Measurements from ENCODE around the gene SCGB1D2. TPM values are rescaled to one million over a fixed set of nuclear protein-coding genes. Genes with fewer than 3 reads are reported as not detected.

The SCGB1D2 gene
- total RNA-seq, 4 donors from 2014 or later, result not detected

DNA sequence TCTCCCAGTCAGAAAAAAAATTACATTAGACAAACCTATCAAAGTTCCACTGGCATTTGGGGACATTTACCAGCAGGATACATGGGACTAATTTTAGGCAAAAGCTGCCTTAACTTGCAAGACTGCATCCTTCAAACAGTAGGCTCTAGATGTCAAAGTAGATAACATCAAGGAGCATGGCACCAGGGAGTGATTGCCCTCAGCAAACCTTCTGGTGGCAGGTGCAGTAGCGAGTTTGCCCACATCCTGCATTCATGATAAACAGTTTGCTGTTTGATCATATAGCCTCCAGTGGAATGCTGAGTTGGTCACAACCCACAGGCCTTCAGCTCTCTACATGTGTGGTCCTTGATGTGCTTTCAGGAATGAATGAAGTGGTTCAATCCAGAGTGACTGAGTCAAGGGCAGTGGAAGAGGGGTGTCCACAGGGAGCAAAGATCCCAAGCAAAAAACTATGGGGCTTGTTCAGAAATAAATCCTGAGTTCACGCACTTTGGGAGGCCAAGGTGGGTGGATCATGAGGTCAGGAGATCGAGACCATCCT lies 12.0 kb downstream of the SCGB1D2 start:
- H3K27me3 ChIP-seq, result no peaks in the 10 kb centered on the region
- no peak overlapping the region for H3K4me3 ChIP-seq
- TF ChIP-seq POLR2A (IDR thresholded peaks at IDR 0.05; ENCODE audit: low read depth) (no peak), EP300 (IDR thresholded peaks at IDR 0.05) (no peak), CTCF (IDR thresholded peaks at IDR 0.05) (no peak), POLR2AphosphoS5 (IDR thresholded peaks at IDR 0.05) (no peak)
- peaks cover 0 to 42% (median 41%) of the 10 kb centered on the region in 4 donors for H3K9me3 ChIP-seq
- H3K36me3 ChIP-seq, result no peaks in the 10 kb centered on the region
- H3K4me1 ChIP-seq, result no peaks in the 10 kb centered on the region
- WGBS, result 77% methylated on average over 2 of the region's 3 CpGs
- H3K27ac ChIP-seq (replicated peaks in 1 of 4), result no peak overlapping the region
- DNase-seq (ENCODE audit: extremely low spot score), result peak; percentile 64
- intact Hi-C loops (cut with DNase I), result no loop called here

DNA sequence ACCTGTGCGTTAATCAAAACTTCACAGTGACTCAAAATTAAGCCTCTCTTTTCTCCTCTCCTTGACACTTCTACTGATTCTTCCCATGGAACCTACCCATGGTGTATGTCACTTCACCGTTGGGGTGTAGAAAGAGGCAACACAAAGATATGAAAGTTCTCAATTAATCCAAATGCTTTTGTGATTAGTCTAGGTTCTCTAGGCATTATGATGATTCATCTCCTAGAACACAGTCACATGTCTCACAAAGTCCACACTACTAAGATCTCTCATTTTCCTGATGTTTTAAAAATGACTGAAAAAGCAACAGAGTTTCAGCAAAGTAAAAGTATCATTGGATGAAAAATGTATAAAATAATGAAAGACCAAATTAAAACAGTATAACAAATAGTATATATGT lies 14.2 kb downstream of the SCGB1D2 start:
- no peaks in the 10 kb centered on the region for H3K36me3 ChIP-seq
- H3K27ac ChIP-seq (replicated peaks in 1 of 4), result no peak overlapping the region
- WGBS, result 90% methylated on average over 2 of the region's 2 CpGs
- intact Hi-C loops (cut with DNase I), result no loop called here
- H3K4me1 ChIP-seq, result no peaks in the 10 kb centered on the region
- TF ChIP-seq POLR2A (IDR thresholded peaks at IDR 0.05; ENCODE audit: low read depth) (no peak), CTCF (IDR thresholded peaks at IDR 0.05) (no peak), EP300 (IDR thresholded peaks at IDR 0.05) (no peak), POLR2AphosphoS5 (IDR thresholded peaks at IDR 0.05) (no peak)
- no peaks in the 10 kb centered on the region for H3K27me3 ChIP-seq
- no peak overlapping the region for H3K4me3 ChIP-seq
- no peak for DNase-seq (ENCODE audit: extremely low spot score)
- H3K9me3 ChIP-seq, result peaks cover 0 to 30% (median 28%) of the 10 kb centered on the region in 4 donors

- 76% methylated on average over 6 of the region's 6 CpGs for WGBS
- DNase-seq (ENCODE audit: extremely low spot score), result no peak
- Histone ChIP-seq H3K4me1 (no peaks in the 10 kb centered on the region), H3K27me3 (peaks cover 0 to 4% (median 0%) of the 10 kb centered on the region in 4 donors), H3K27ac (replicated peaks in 1 of 4) (no peak overlapping the region), H3K36me3 (no peaks in the 10 kb centered on the region), H3K4me3 (no peak overlapping the region), H3K9me3 (no peaks in the 10 kb centered on the region)
- TF ChIP-seq CTCF (IDR thresholded peaks at IDR 0.05) (no peak), EP300 (IDR thresholded peaks at IDR 0.05) (no peak), POLR2A (IDR thresholded peaks at IDR 0.05; ENCODE audit: low read depth) (no peak), POLR2AphosphoS5 (IDR thresholded peaks at IDR 0.05) (no peak)
- intact Hi-C loops (cut with DNase I), result no loop called here
Observed at GRCh38 chr11:62260261-62260953, 18.4 kb downstream of the SCGB1D2 start.

- intact Hi-C loops (cut with DNase I), result no loop called here
- 72% methylated on average over 1 of the region's 1 CpG for WGBS
- H3K27ac ChIP-seq (replicated peaks in 1 of 4), result no peak overlapping the region
- H3K27me3 ChIP-seq, result peaks cover 0 to 20% (median 0%) of the 10 kb centered on the region in 4 donors
- no peaks in the 10 kb centered on the region for H3K9me3 ChIP-seq
- no peak for DNase-seq (ENCODE audit: extremely low spot score)
- no peak overlapping the region for H3K4me3 ChIP-seq
- no peaks in the 10 kb centered on the region for H3K36me3 ChIP-seq
- TF ChIP-seq CTCF (IDR thresholded peaks at IDR 0.05) (no peak), EP300 (IDR thresholded peaks at IDR 0.05) (no peak), POLR2AphosphoS5 (IDR thresholded peaks at IDR 0.05) (no peak), POLR2A (IDR thresholded peaks at IDR 0.05; ENCODE audit: low read depth) (no peak)
- no peaks in the 10 kb centered on the region for H3K4me1 ChIP-seq
Observed at GRCh38 chr11:62264004-62264403, 22.0 kb downstream of the SCGB1D2 start.
